Adrenal gland (tissue), 5 donors: ENCODE results near the gene ZZZ3.

ENCODE experiments used
- POLR2A ChIP-seq, 2 donors: fragments of 450-650 bp; IDR thresholded peaks; one replicate each; pipeline ENCODE4 v1.6.1; 2017; ENCODE audit warnings: antibody characterized with exemption in 2 of 2, mild to moderate bottlenecking in 2 of 2, moderate library complexity in 1 of 2
- TF ChIP-seq, protein P1 (sequence below), 6 experiments: fragments of 450-650 bp in 4 of 6; fragments of 200-600 bp in 2 of 6; sonication (generic) in 1 of 6; IDR thresholded peaks; 1 replicate in 5 of 6; 2 replicates in 1 of 6; pipeline versions ENCODE4 v1.5.1 to v1.8.0; 2016 to 2021; ENCODE audit warnings: antibody characterized with exemption in 6 of 6, mild to moderate bottlenecking in 2 of 6, moderate library complexity in 1 of 6
- donor health status: DM: no; HTN: no; CAD: no.

DNA sequence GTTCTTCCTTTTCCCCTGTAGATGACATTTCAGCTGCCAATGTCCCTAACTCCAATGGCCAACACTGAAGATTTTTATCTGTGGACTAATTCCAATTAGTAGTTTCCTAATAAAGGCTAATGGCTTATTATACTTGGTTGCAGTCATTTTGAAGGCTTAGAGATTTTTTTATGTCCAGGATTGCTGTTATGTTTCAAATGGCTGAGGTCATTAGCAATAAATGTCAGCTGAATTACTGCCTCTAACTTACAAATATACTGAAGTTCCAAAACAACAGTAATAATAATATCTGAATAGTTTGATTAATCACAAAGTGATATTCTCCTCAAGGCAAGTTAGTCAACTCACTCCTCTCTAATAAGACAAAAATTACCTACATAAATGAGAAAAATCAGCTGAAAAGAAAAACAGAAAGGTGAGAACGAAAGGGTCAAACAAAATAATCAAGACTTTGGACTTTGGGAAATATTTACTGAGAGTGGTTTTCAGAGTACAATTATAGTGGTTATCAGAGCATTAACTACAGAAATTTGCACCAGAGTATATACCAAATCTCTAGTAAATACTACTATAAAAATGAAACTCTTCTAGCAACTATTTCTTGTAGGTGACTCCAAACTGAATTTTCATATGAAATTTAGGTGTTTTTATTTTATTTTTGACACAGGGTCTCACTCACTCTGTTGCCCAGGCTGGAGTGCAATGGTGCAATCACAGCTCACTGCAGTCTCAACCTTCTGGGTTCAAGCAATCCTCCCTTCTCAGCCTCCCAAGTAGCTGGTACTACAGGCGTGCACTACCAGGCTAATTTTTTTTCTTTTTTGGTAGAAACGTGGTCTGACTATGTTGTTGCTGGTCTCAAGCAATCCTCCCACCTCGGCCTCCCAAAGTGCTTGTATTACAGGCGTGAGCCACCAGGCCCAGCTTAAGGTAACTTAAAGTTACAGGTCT lies 3.5 kb downstream of the ZZZ3 start:
- TF ChIP-seq POLR2A (IDR thresholded peaks at IDR 0.05): no peak
- TF ChIP-seq, protein P1, sequence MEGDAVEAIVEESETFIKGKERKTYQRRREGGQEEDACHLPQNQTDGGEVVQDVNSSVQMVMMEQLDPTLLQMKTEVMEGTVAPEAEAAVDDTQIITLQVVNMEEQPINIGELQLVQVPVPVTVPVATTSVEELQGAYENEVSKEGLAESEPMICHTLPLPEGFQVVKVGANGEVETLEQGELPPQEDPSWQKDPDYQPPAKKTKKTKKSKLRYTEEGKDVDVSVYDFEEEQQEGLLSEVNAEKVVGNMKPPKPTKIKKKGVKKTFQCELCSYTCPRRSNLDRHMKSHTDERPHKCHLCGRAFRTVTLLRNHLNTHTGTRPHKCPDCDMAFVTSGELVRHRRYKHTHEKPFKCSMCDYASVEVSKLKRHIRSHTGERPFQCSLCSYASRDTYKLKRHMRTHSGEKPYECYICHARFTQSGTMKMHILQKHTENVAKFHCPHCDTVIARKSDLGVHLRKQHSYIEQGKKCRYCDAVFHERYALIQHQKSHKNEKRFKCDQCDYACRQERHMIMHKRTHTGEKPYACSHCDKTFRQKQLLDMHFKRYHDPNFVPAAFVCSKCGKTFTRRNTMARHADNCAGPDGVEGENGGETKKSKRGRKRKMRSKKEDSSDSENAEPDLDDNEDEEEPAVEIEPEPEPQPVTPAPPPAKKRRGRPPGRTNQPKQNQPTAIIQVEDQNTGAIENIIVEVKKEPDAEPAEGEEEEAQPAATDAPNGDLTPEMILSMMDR (IDR thresholded peaks at IDR 0.05): no peak
